ENCODE data around the gene USP20.
A peak's percentile ranks its signal among the peaks of the same experiment; 100 is the strongest.

The USP20 gene

DNA sequence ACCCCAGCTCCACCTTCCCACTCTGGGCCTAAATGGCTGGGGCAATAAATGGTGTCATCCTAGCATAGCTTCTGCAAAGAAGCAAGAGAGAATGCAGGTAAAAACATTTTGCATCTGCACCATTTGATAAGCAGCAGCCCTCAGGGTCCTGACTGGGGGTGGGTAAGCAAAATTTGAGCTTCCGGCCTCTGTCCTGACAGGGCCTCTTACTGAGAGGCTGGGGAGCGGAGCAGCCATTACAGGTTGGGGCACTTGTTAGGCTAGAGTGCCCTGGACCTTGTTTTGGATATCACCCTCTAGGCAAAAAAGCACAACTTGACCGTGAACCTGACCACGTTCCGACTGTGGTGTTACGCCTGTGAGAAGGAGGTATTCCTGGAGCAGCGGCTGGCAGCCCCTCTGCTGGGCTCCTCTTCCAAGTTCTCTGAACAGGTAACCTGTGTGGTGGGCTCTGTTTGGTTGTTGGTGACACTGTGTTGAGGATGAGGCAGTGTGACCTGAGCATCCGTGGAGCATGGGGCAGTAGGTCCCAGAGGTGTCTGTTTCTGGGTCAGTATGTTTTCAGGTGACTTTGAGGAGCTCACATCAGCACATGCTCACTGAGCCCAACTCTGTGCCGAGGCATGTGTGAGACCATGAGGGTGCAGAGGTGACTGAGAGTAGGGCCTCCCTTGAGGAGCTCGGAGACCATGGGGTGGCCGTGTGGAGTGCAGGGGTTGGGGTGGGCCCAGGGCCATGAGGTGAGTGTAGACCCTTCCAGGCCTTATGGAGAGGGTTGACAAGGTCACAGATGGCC is 23.1 kb downstream of the USP20 start:
- DNase-seq: no peak

- DNase-seq: peak; percentile 56
These were observed 25.6 kb downstream of the USP20 start for GRCh38 chr9:129860653-129861446.

DNA sequence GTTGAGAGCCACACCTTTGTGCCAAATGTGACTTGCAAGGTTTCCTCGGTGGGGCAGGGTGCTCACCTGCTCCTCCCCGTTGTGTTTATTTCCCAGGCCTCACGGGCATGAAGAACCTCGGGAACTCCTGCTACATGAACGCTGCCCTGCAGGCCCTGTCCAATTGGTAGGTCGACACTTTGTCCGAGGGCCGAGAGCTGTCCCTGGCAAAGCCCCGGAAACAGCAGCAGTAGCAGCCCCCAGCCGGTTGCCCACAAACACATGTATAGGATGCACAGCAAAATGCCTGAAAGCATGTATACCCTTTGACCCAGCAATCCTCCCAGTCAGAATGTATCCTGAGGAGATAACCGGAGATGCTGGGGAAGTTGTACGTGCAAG is 26.2 kb downstream of the USP20 start:
- DNase-seq: no peak

DNA sequence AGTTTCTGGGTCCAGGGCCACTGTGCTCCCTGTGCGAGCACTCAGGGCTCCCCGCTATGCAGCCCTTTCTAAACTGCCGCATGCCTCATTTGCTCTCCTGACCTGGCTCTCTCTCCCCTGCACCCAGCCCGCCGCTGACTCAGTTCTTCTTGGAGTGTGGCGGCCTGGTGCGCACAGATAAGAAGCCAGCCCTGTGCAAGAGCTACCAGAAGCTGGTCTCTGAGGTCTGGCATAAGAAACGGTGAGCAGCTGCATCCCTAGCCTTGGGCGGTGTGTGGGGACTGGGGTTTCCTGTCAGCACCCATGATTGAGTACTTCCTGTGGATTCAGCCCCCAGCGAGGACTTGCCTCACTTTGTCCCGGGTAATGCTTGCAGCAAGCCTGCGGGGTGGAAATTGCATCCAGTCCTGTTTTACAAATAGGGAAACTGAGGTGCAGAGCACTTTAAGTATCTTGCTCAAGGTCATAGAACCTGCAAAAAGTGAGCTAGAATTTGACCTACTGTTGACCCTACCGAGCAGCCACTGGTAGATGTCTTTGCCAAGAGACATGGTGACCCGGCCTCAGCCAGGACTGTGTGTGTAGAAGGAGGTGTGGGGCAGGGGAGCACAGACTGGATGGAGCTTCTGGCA is 27.9 kb downstream of the USP20 start:
- peak; percentile 80 for DNase-seq

GRCh38 chr9:129864991-129865647 is 29.9 kb downstream of the USP20 start:
- no peak for DNase-seq

DNA sequence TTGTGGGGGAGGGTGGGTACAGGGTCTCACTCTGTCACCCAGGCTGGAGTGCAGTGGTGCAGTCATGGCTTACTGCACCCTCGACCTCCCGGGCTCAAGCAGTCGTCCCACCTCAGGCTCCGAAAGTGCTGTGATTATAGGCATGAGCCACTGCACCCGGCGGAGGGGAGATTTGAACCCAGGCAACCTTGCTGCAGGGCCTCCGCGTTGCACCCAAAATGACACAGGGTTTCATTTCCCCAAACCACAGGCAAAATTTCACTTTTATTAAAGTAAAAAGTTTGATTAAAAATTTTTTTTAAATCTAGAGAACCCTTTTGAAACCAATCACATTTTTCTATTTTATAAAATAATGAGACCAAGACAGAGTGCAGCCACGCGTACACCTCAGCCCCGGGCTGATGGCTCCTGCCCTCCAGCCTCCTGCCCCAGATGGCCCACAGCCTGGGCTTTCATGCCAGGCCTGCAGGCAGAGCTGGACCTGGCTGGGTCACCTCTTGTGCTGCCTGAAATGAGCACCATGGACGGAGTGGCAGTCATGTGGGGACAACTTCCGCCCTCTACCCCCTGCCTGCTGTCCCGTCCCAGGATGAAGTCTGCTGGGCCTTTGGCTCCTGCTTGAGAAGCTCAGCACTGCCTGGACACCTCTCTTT is 30.5 kb downstream of the USP20 start:
- DNase-seq: no peak

DNA sequence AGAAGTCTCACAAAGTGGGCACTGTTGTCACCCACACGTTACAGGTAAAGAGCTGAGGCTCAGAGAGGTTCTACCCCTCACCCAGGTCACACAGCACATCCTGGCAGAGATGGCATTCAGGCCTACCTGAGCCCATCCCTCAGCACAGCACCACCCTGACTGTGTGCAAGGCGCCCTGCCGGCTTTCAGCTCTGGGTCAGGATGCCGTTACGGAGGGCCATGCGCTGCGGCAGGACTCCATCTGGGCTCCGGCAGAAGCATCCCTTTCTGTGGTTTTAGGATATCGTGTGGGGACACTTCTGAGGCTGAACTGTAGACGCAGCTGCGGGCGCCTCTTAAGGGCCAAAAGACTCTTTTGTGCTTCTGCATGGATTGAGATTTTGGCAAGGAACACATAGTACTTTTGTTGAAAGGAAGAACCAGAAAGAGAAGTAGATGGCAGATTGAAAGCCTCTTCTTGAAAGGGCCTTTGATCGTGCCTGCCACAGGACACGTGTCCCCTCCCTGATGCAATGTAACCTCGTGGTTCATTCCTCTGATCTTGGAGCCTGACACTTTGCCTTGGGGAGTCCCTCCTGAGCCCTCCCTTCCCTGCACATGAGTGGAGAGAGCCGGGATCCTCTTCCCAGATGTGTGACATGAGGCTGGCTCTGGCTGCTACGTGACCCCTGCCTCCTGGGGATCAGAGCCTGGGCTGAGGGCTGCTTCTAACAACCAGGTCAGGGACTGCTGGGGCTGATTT is 31.3 kb downstream of the USP20 start:
- peak; percentile 58 for DNase-seq

GRCh38 chr9:129867136-129868022 is 32.1 kb downstream of the USP20 start:
- DNase-seq: peak; percentile 61

DNA sequence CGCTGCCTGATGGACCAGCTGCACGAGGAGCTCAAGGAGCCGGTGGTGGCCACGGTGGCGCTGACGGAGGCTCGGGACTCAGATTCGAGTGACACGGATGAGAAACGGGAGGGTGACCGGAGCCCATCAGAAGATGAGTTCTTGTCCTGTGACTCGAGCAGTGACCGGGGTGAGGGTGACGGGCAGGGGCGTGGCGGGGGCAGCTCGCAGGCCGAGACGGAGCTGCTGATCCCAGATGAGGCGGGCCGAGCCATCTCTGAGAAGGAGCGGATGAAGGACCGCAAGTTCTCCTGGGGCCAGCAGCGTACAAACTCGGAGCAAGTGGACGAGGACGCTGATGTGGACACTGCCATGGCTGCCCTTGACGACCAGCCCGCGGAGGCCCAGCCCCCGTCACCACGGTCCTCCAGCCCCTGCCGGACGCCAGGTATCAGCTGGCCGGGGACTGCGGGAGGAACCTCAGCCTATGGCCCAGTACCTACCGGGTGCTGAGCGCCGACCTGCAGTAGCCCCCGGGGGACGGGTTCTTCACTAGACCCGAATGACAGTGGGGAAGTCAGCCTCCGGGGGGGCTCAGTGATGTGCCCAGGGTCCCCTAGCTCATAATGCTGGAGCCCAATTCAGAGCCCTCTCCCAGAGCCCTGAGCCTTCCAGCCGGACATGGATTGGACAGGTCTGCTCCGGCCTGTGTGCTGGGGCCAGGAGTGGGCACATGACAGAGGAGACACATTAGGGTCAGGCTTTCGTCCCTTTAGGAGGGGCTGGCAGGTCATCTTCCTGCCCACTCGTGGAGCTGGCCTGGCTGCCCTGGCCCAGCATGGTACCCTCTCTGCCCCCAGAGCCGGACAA is 33.0 kb downstream of the USP20 start:
- DNase-seq: no peak

DNA sequence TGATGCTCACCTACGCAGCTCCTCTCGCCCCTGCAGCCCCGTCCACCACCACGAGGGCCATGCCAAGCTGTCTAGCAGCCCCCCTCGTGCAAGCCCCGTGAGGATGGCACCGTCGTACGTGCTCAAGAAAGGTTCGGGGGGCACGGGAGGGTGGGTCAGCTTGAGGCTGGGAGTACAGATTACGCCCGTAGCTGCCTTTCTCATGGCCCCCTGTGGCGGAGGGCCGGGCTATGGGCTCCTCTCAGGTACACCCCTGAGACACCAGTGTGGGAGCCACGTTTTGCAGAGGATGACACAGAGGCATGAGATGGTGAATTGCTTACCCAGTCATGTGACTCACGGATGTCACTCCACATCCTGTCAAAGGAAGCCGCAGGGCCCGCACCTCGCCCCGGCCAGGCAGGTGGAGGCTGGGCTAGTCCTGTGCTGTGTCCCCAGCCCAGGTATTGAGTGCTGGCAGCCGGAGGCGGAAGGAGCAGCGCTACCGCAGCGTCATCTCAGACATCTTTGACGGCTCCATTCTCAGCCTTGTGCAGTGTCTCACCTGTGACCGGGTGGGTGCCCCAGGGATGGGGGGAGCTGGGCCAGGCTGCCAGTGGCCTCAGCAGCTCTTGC is 33.7 kb downstream of the USP20 start:
- DNase-seq: peak; percentile 90

GRCh38 chr9:129869585-129870501 is 34.6 kb downstream of the USP20 start:
- DNase-seq: no peak

GRCh38 chr9:129871046-129871445 is 35.8 kb downstream of the USP20 start:
- no peak for DNase-seq

DNA sequence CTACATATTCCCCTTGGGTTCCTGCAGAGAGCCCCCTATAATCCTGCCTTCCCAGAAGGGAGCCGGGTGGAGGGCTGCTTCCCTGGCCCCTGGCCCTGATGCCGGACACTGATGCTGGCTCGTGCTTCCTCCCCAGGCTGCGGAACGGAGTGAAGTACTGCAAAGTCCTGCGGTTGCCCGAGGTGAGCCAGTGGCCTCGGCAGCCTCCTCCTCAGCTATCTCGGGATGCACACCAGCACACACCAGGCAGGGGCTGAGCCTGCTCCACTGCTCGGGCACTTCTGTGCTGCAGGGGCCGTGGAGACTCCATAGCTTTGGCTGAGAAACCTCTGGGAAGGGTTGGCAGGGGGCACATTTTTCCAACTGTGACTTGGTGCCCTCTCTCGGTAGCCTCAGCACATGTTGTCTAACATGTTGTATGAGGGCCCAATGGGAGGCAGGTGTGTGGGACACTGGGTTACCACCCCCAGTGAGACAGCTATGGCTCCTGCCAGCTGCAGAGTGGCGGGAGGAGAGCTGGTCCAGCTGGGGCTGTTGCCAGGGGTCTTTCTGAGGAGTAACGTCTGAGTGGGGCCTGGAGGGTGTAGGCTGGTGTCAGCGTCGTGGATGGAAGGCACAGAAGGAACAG is 38.4 kb downstream of the USP20 start:
- DNase-seq: no peak

DNA sequence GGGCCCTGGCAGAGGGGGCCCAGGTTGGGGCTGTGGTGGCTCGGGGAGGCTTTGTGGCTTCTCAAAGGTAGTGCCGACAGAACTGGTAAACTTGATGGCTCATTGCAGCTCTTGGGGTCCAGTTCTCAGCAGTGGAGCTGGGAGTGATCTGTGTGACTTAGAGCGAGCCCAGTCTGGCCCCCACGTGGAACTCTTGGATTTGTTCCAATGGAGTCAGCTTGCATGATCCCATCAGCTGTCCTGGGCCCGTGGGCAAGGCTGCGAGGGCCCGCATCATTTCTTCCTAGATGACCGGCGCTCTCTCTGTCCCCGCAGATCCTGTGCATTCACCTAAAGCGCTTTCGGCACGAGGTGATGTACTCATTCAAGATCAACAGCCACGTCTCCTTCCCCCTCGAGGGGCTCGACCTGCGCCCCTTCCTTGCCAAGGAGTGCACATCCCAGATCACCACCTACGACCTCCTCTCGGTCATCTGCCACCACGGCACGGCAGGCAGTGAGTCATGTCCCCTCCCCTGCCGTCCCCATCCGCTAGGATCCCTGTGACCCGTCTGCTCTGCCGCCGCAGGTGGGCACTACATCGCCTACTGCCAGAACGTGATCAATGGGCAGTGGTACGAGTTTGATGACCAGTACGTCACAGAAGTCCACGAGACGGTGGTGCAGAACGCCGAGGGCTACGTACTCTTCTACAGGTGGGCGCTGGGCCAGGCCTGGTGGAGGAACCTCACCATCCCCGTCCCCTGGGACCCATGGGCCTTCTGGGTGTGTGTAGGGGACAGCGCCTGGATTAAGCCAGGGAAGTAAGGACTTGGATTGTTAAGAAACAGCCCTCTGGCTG is 39.2 kb downstream of the USP20 start:
- DNase-seq: no peak

- DNase-seq: no peak
These were observed 39.9 kb downstream of the USP20 start for GRCh38 chr9:129875181-129875611.

- no peak for DNase-seq
These were observed 40.6 kb downstream of the USP20 start for GRCh38 chr9:129875687-129876395.
